IPS-11a (cell line): ENCODE results near the gene COPZ2.
"Not testable (repeated sequence)": the region's sequence is repeated elsewhere in the genome, so short reads cannot be mapped to it uniquely, and the experiment has no call there.

Experiments
- H3K4me3 ChIP-seq: one replicate; pipeline ENCODE4 v1.5.1; 2013; ENCODE audit warnings: low read depth, low read length, control low read depth

The COPZ2 gene

GRCh38 chr17:47988445-47988844, 49.2 kb downstream of the COPZ2 start:
- not testable (repeated sequence) for H3K4me3 ChIP-seq

DNA sequence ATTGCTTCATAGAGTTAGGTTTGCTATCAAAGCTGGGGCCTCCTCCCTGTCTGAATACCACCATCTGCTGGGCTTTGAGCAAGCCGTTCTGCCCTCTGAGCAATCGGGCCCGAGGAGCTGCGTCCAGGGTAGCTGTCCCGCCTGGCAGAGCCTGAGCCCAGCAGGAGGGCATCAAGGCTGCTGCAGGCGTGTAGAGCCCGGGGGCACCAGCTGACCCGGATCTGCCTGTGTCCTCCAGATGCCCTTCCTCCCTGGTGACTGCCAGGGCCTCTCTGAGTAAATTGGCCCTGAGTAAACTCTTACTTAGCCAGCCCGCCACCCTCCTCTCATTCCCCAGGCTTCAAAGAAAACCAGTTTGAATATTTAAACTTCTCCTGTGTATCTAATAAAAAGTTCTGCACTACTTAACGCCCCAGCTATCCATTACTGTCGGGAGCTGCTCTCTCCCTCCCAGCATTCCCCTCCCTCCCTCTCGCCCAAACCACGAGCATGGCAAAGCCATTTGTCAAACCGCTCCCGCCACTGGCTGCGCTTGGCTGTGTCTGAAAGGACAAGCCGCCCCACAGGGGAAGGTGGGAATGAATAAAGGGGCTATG, 50.3 kb downstream of the COPZ2 start:
- H3K4me3 ChIP-seq: no peak overlapping the region

DNA sequence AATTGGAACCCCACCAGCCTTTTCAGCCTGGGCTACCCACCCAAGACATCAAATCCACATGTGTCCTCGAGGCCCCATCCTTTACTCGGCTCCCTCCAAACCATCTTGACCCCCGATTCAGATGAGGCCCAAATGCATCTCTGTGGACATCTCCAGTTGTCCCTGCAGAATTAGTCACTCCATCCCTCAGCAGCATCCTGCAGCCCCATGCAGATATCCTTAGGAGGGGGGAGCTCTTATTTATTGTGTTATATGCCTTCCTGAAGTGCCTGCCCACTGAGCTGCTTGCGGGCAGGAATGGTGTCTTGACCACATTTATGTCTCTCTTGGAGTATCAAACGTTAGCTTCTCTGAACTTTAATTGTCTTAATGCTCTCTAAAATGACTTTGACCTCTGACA, 51.1 kb downstream of the COPZ2 start:
- H3K4me3 ChIP-seq: no peak overlapping the region

DNA sequence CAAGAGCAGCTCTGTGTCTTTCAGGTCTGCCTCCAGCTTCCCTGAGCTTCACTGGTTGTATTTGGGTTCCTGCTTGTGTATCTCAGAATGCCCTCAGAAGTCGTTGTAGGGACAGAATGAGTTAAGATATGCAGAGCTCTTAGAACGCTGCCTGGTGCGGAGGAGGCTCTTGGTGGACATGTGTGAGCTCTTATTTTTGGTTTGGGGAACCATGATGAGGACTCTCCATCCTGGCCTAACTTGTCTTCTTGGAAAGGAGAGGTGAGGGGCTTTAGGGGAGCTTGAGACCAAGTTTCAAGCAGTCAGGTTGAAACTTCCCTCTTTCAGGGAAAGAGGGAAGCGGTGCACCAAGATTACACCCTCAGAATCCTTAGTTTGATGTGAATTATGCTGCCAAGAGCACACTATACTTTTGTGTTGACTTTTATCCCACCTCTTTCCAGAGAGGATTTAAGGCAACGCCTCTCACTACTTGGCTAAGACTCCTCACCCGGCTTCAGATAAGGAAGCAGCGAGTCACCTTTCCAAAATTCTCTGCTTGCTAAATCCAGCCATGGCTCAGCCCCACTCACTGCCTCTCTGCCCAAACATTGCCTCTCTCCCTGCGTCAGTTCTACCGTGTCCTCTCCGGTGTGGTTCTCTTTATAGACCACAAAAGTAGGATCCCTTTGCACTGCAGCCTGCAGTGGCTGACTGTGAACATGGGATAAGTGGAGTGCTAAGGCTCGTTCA, 53.9 kb downstream of the COPZ2 start:
- H3K4me3 ChIP-seq: no peak overlapping the region

- H3K4me3 ChIP-seq: no peak overlapping the region
These were observed 54.8 kb downstream of the COPZ2 start for GRCh38 chr17:47982645-47983390.

GRCh38 chr17:47982091-47982617, 55.4 kb downstream of the COPZ2 start:
- no peak overlapping the region for H3K4me3 ChIP-seq

DNA sequence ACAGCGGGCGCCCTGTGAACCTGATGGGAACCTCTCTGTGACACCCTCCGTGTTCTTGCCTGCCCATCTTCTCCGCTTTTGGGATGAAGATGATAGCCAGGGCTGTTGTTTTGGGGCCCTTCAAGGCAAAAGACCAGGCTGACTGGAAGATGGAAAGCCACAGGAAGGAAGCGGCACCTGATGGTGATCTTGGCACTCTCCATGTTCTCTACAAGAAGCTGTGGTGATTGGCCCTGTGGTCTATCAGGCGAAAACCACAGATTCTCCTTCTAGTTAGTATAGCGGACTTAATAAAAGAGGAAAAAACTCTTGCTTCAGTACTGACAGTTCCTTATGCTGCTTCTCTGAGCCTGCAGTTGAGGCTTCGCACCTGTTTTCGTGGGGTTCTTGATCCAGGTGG, 56.1 kb downstream of the COPZ2 start:
- H3K4me3 ChIP-seq: no peak overlapping the region

- no peak overlapping the region for H3K4me3 ChIP-seq
These were observed 57.1 kb downstream of the COPZ2 start for GRCh38 chr17:47980541-47980940.

DNA sequence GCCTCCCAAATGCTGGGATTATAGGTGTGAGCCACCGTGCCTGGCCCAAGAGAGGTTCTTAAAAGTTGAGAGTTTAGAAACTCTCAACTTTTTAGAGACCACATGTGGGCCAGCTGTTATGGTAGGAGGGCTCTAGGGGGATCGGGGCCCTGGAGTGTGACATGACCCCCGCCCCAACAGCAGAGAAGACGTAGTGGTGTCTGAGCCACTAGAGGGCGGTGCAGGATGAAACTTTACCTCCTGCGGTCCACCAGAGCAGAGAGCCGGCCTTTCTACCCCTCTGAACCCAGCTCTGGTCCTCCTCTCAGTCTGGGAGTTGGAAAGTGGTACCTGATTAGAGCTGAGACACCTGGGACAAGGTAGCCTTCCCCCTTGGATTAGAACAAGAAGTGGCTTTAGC, 59.3 kb downstream of the COPZ2 start:
- H3K4me3 ChIP-seq: no peak overlapping the region
